AG09319 (cell line): ENCODE results near the gene SLC12A7.

Source experiments
- DNase-seq: peaks from one replicate; pipeline ENCODE4 v3.0.0-alpha.2; 2010; ENCODE audit warnings: low read depth; ENCODE audit errors: extremely low read depth
- CTCF ChIP-seq: IDR thresholded peaks from 2 replicates; pipeline ENCODE4 v1.5.1; 2011; ENCODE audit warnings: low read depth, mild to moderate bottlenecking, inconsistent platforms, low read length, moderate library complexity

The SLC12A7 gene

GRCh38 chr5:1069720-1070088 is 42.2 kb downstream of the SLC12A7 start:
- no peak for TF ChIP-seq CTCF
- DNase-seq: no peak

- no peak for TF ChIP-seq CTCF
- no peak for DNase-seq
Measured at GRCh38 chr5:1068895-1069719, 42.8 kb downstream of the SLC12A7 start.

- TF ChIP-seq CTCF: no peak
- DNase-seq: no peak
Measured at GRCh38 chr5:1068204-1068894, 43.5 kb downstream of the SLC12A7 start.

DNA sequence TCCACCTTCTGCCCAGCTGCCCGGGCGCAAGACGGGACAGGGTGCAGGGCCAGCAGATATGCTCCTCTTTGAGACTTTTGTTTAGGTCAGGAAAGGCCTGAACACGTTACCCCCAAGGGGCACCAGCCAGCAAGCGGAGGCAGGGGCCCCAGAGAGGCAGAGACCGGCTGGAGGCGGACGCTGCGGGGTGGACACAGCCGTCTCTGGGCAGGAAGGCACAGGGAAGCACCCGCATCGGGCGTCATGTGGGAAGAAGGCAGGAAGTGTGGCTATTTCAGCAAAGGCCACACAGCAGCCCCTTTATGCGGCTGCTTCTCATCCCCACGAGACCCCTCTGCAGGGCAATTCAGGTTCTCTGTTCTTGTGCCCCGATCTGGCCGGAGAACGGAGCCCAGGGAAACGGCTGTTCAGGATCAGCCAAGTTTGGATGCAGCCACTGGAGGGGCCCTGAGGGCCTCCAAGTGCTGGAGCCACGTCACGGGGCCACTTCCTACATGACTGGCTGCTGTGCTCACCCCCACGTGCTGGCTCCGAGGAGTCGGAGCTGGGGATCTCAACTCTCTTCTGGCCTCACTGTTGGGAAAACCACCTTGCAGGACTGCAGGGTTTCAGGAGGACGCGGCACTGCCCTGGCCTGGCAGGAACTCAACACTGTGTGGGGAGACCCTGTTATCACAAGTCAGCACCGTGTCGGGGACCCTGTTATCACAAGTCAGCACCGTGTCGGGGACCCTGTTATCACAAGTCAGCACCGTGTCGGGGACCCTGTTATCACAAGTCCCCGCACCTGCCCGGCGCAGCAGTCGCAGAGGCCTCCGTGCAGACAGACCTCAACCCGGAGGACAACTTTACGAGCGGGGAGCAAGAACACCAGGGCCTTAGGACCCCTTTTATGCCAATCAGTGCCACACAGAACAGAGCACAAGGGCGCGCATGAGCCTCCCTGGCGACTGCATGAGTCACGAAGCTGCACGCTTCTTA is 44.4 kb downstream of the SLC12A7 start:
- TF ChIP-seq CTCF: no peak
- no peak for DNase-seq

DNA sequence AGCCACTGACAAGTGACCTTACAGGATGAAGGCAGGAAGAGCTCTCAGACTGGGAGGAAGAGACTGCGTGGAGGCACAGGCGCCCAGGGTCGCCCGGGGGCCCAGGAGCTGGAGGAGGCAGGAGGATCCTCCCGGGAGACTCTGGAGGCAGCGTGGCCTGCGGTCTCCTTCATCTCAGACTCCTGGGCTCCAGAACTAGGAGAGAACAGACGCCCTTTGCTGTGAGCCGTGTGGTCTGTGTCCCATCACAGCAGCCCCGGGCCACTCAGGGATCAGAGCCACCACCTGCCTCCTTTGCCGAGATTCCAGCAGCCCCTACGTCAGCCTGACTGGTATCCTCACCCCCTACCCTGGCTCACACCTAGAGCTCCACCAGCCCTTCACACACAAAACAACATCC is 45.2 kb downstream of the SLC12A7 start:
- no peak for DNase-seq
- TF ChIP-seq CTCF: no peak

GRCh38 chr5:1065891-1066650 is 45.8 kb downstream of the SLC12A7 start:
- no peak for DNase-seq
- TF ChIP-seq CTCF: no peak
